Ascending aorta (tissue), 2 donors: ENCODE results near the gene TCF19. TPM values are rescaled to one million over a fixed set of nuclear protein-coding genes. Genes with fewer than 3 reads are reported as not detected.

Source experiments
- DNase-seq, 2 donors: peaks; one replicate each; pipeline ENCODE4 v3.0.0-alpha.2; 2019; ENCODE audit warnings: low spot score in 2 of 2
- H3K27ac ChIP-seq, 2 donors: fragments of 200-600 bp; sonication (generic); one replicate each; pipeline ENCODE4 v1.5.1; 2016 to 2017; ENCODE audit warnings: mild to moderate bottlenecking in 1 of 2
- H3K27me3 ChIP-seq: fragments of 200-600 bp; sonication (generic); one replicate; pipeline ENCODE4 v1.5.1; 2017
- H3K36me3 ChIP-seq, 2 donors: fragments of 200-600 bp; sonication (generic); one replicate each; pipeline ENCODE4 v1.5.1; 2016
- H3K4me1 ChIP-seq, 2 donors: fragments of 200-600 bp; sonication (generic); one replicate each; pipeline ENCODE4 v1.5.1; 2016 to 2017; ENCODE audit warnings: mild to moderate bottlenecking in 1 of 2
- H3K4me3 ChIP-seq, 2 donors: fragments of 200-600 bp; sonication (generic); one replicate each; pipeline ENCODE4 v1.5.1; 2016 to 2017; ENCODE audit warnings: mild to moderate bottlenecking in 1 of 2
- H3K9me3 ChIP-seq, 2 donors: fragments of 200-600 bp; sonication (generic); one replicate each; pipeline ENCODE4 v1.5.1; 2016
- CTCF ChIP-seq, 3 experiments: fragments of 200-600 bp in 2 of 3; fragments of 450-650 bp in 1 of 3; sonication (generic) in 2 of 3; IDR thresholded peaks; one replicate each; pipeline ENCODE4 v1.5.1; 2016 to 2019; ENCODE audit warnings: antibody characterized with exemption in 3 of 3, mild to moderate bottlenecking in 1 of 3, moderate library complexity in 1 of 3
- intact Hi-C: fragments of 100-400 bp; cut with DNase I; formaldehyde crosslinking; loops from one replicate; pipeline ENCODE4 v1.15.1; 2023
- total RNA-seq: library from RNA; depleted of rRNA; stranded (reverse); fragments of >200 nt; gene quantifications from one replicate; pipeline ENCODE4 v1.1.0, GENCODE V29; 2016

TCF19 gene
- total RNA-seq, 1 donor from 2014 or later, result 10.3 TPM

- no peak for TF ChIP-seq CTCF (IDR thresholded peaks at IDR 0.05)
- Histone ChIP-seq H3K9me3 (no peaks in the 10 kb centered on the region), H3K36me3 (peaks cover 0 to 19% of the 10 kb centered on the region in 2 donors), H3K4me1 (peaks cover 0 to 7% of the 10 kb centered on the region in 2 donors), H3K27ac (no peak overlapping the region), H3K27me3 (no peaks in the 10 kb centered on the region), H3K4me3 (no peak overlapping the region)
- intact Hi-C loops, result no loop called here
- DNase-seq, result no peak
Measured at GRCh38 chr6:31152781-31153180, 5.6 kb upstream of the TCF19 start.

GRCh38 chr6:31154436-31154835 is 4.0 kb upstream of the TCF19 start:
- intact Hi-C loops, result no loop called here
- Histone ChIP-seq H3K4me1 (peaks cover 0 to 15% of the 10 kb centered on the region in 2 donors), H3K9me3 (no peaks in the 10 kb centered on the region), H3K4me3 (no peak overlapping the region), H3K27me3 (no peaks in the 10 kb centered on the region), H3K27ac (no peak overlapping the region), H3K36me3 (peaks cover 0 to 19% of the 10 kb centered on the region in 2 donors)
- no peak for TF ChIP-seq CTCF (IDR thresholded peaks at IDR 0.05)
- no peak for DNase-seq

GRCh38 chr6:31156641-31157040 is 1.7 kb upstream of the TCF19 start:
- intact Hi-C loops, result no loop called here
- peaks cover 0 to 5% of the 10 kb centered on the region in 2 donors for H3K36me3 ChIP-seq

GRCh38 chr6:31157513-31158139 is 763 bp upstream of the TCF19 start, which contains the start of gene CCHCR1:
Gene CCHCR1, minus strand, starts transcription at chr6:31157802. Its CDS starts 202 bp downstream, at chr6:31157600.
- TF ChIP-seq CTCF (IDR thresholded peaks at IDR 0.05), result no peak
- intact Hi-C loops, result loop anchor here (1.0 kb wide), 3 partner anchors 20 to 115 kb away; partner anchors contain the start of gene HLA-C
- DNase-seq, result no peak
- Histone ChIP-seq H3K27ac (peak within 1 kb of the TSS; percentile 53 to 70), H3K4me3 (peak within 1 kb of the TSS; percentile 70 to 86), H3K36me3 (peaks cover 0 to 5% of the 10 kb centered on the region in 2 donors), H3K9me3 (no peaks in the 10 kb centered on the region), H3K4me1 (peaks cover 0 to 17% of the 10 kb centered on the region in 2 donors), H3K27me3 (no peaks in the 10 kb centered on the region)

More at GRCh38 chr6:31156641-31157040, 1.7 kb upstream of the TCF19 start:
- Histone ChIP-seq H3K4me1 (peaks cover 0 to 17% of the 10 kb centered on the region in 2 donors), H3K4me3 (no peak overlapping the region), H3K9me3 (no peaks in the 10 kb centered on the region), H3K27ac (no peak overlapping the region), H3K27me3 (no peaks in the 10 kb centered on the region)
- no peak for DNase-seq
- no peak for TF ChIP-seq CTCF (IDR thresholded peaks at IDR 0.05)

- peak overlapping the region in 1 of 2 donors; percentile 17 for H3K27ac ChIP-seq
- intact Hi-C loops, result loop anchor here (1.0 kb wide), 3 partner anchors 22 to 113 kb away; partner anchors contain the start of gene HLA-C
- H3K4me1 ChIP-seq, result peaks cover 0 to 17% of the 10 kb centered on the region in 2 donors
- H3K36me3 ChIP-seq, result peaks cover 0 to 5% of the 10 kb centered on the region in 2 donors
- H3K9me3 ChIP-seq, result no peaks in the 10 kb centered on the region
- peak overlapping the region; percentile 70 to 86 for H3K4me3 ChIP-seq
- TF ChIP-seq CTCF (IDR thresholded peaks at IDR 0.05), result no peak
- DNase-seq, result no peak
- no peaks in the 10 kb centered on the region for H3K27me3 ChIP-seq
Measured at GRCh38 chr6:31158863-31159855, 770 bp downstream of the TCF19 start.
